Measurements from ENCODE around the gene CALCR.
"Not testable (repeated sequence)": the region's sequence is repeated elsewhere in the genome, so short reads cannot be mapped to it uniquely, and the experiment has no call there.

Gene CALCR

GRCh38 chr7:93559639-93560491, 14.7 kb downstream of the CALCR start:
- DNase-seq = no peak

DNA sequence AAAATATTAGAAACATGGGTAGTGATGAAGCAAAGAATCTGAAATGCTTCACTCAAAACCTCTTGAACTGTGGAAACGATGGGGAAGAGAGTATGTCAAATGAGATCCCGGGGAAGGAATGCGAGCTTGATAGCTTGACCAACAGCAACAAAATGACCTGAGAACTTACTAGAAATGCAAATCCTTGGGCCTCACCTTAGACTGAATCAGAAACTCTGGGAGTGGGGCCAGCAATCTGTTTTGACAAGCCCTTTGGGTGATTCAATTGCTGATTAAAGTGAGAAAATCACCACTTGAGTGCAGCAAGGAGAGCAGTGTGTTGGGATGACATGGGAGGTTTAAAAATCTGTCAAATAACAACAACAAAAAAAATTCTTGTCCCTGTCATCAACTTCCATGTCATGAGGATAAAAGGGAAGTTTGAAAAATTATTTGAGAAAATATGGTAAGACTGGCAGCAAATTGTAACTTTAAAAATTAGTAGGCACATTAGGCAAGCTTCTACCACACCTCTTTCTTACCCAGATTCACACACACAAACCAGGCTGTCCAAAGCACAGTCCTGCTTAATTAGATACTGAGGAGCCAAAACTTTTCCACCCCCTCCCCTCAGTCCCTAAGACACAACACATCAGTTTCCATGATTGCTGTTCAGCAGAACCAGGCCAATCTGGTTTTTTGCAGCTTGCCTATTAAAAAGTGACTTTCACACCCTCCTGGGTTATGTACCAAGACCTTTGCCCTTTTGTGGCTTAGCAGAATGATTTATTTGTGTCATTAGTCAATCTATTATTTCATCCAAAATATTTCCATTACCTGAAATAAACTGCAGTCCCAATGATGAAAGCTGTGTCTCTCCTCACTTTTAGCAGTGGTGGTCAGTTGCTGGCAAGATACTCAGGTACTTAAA, 15.6 kb downstream of the CALCR start:
- no peak for DNase-seq

DNA sequence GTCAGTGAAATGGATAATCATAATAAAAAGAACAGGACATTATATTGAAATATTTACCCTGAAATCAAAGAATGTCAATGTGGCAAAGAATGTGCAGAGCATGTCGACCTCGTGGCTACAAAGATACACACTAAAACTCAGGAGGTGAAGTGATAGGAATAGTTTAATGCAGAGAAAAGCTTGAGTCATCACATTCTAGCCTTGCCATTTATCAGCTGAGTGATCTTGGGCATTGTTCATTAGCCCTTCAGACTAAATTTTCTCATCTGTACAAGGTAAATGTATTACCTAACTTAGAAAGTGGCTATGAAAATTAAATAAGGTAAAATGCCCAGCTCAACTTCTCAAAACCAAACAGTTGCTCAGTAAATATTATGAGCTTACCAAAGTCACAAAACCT, 22.6 kb downstream of the CALCR start:
- no peak for DNase-seq

- no peak for DNase-seq
Observed at GRCh38 chr7:93551063-93551895, 23.2 kb downstream of the CALCR start.

DNA sequence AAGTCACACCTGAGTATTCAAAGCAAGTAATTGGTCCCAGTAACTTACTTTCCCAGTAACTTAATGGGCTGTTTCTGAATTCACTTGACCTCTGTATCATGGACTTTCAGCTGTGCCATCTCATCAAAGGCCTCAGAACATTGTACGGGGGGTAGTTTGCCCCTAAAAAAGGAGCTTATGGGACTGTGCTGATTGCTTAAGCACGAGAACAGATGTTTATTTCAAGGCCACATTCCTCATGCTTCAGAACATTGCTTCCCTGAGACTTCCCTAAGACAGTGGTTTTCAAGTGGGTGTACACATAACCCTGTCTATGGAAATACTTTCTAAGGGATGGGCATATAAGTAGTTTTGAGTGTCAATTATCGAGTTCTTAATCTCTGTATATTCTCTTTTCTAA, 26.8 kb downstream of the CALCR start:
- no peak for DNase-seq

GRCh38 chr7:93544691-93545090, 29.8 kb downstream of the CALCR start:
- DNase-seq = no peak

DNA sequence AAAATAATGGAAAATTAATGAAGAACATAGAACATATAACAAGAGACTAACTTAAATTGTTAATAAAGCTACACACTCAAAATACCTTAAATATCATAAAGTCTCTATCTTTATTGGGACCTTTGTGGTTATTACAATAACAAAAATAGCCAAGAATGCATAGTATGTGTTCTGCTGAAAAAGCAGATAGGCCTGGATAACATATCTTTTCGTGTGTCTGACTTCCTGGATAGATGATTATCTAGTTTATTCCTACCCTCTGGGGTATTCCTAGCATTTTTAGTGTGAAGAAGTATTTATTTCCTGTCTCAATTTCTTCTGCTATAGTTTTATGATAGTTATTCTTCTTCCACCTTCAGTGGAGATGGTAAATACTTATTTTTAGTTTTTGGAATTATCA, 36.5 kb downstream of the CALCR start:
- DNase-seq = no peak

- DNase-seq = no peak
Observed at GRCh38 chr7:93535616-93536015, 38.9 kb downstream of the CALCR start.

DNA sequence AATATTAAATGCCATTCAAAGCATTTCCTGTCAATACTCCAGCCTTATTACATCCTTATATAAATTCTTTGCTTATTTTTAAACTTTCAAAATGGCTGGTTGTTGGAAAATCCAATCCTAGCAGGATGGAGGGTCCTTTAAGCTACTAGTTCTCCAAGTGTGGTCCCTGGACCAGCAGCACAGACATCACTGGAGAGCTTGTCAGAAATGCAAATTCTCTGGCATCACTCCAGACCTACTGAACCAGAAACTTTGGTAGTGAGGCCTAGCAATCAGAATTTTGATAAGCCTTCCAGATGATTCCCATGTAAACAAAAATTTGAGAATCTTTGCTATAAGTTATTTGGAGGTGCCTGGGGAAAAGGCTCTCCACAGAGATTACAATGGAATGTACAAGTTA, 43.8 kb downstream of the CALCR start:
- no peak for DNase-seq

GRCh38 chr7:93516834-93517233, 57.7 kb downstream of the CALCR start:
- no peak for DNase-seq

GRCh38 chr7:93515144-93515543, 59.4 kb downstream of the CALCR start:
- DNase-seq = no peak

- no peak for DNase-seq
Observed at GRCh38 chr7:93509303-93509702, 65.2 kb downstream of the CALCR start.

GRCh38 chr7:93503088-93503487, 71.4 kb downstream of the CALCR start:
- DNase-seq = no peak

- not testable (repeated sequence) for DNase-seq
Observed at GRCh38 chr7:93491860-93492259, 82.7 kb downstream of the CALCR start.

GRCh38 chr7:93476491-93477344, 97.8 kb downstream of the CALCR start:
- DNase-seq = no peak

DNA sequence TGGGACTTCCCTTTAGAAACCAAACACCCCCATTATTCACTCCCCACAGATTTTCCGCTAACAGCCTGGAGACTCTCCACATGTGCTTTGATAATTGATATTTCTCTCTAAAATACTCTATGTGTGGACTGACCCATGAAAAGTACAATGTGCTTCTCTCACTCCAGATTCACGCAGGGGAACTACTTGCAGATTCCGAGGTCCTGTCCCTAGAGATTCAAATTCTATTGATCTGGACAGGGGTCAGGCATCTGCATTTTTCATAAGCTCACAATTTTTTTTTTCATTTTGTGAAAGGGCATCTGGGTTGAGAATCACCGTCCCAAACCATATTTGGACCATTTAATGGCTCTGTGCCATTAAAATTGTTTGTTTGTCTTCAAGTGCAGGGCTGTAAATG, 98.7 kb downstream of the CALCR start:
- DNase-seq = no peak

DNA sequence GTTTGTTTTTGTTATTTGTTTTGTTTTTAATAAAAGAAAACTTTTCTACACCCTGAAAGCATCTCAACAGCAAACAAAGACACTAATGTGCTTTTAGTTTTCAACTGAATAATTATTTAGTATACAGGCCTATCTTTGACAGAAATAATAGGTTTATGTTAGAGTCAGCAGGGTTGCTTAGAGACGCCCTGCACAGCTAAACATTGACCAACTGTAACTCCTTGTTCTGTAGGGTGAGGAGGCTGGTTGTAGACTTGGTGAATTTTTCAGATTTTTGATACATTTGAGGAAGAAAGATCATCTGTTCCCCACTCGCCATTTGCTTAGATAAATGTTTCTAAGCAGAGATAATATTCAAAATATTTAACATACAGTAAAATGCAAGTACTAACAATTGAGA, 103.1 kb downstream of the CALCR start:
- no peak for DNase-seq

DNA sequence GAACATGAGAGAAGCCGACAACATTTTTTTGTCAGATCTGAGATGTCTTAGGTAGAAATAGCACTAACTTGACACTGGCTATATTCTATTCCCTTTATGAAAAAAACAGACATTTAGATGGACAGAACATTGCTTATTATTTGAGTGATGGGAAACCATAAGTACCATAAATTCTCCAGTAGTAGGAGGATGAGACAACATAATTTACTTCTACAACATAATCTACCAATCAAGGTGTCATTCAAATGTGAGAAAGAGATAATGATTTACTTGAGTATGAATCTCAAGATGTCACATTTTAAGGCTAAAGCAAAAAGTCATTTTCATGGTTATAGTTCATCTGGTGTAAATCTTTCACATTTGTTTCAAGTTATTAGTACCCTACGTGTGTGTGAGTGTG, 110.8 kb downstream of the CALCR start:
- no peak for DNase-seq

GRCh38 chr7:93461350-93461749, 113.2 kb downstream of the CALCR start:
- no peak for DNase-seq

DNA sequence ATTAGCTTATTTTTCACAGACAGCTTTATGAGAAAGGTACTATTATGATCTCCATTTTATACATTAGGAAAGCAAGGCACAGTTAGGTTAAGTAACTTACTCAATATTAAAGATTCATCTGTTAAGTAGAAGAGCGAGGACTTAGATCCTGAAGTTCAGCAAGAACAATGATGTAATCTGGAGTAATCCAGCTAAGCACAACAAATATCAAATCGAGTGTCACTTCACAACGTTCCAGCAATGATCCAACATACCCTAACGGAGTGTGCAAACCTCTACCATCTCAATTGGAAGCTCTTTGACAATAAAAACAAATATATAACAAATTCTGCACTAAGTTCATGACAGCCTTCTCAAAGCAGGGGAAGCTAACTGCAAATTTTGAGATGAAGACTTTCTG, 121.3 kb downstream of the CALCR start:
- no peak for DNase-seq

GRCh38 chr7:93448176-93448575, 126.3 kb downstream of the CALCR start:
- no peak for DNase-seq

- DNase-seq = no peak
Observed at GRCh38 chr7:93447509-93447908, 127.0 kb downstream of the CALCR start.

All from stimulated activated CD4-positive, alpha-beta T cell treated with anti-CD3 and anti-CD28 coated beads, Interleukin-4, amount 100 ng/mL, for 24 hours (primary cell).